Trophoblast cell (in vitro differentiated cells and primary cell): ENCODE results near the gene PELI1.
A peak's percentile ranks its signal among the peaks of the same experiment; 100 is the strongest.

ENCODE experiments used
- DNase-seq, 2 donors: peaks; one replicate each; pipeline ENCODE4 v3.0.0-alpha.2; 2016
- H2AFZ ChIP-seq: 2 replicates; pipeline ENCODE4 v1.6.1; 2013; ENCODE audit warnings: low read length, moderate library complexity, mild to moderate bottlenecking; ENCODE audit not compliant: insufficient read depth, poor library complexity
- H2AK5ac ChIP-seq: 2 replicates; pipeline ENCODE4 v1.6.1; 2013; ENCODE audit warnings: mild to moderate bottlenecking, low read length
- H2BK120ac ChIP-seq: 2 replicates; pipeline ENCODE4 v1.6.1; 2013; ENCODE audit warnings: low read length, mild to moderate bottlenecking, moderate library complexity; ENCODE audit not compliant: insufficient read depth, poor library complexity
- H2BK12ac ChIP-seq: 2 replicates; pipeline ENCODE4 v1.6.1; 2013; ENCODE audit warnings: mild to moderate bottlenecking, low read length, moderate library complexity
- H2BK5ac ChIP-seq: 2 replicates; pipeline ENCODE4 v1.6.1; 2013; ENCODE audit warnings: low read length, low read depth, moderate library complexity, mild to moderate bottlenecking; ENCODE audit not compliant: poor library complexity
- H3K14ac ChIP-seq: 2 replicates; pipeline ENCODE4 v1.6.1; 2013; ENCODE audit warnings: mild to moderate bottlenecking, low read length
- H3K18ac ChIP-seq: 2 replicates; pipeline ENCODE4 v1.6.1; 2013; ENCODE audit warnings: mild to moderate bottlenecking, low read length
- H3K23ac ChIP-seq: 2 replicates; pipeline ENCODE4 v1.6.1; 2013; ENCODE audit warnings: low read length
- H3K27ac ChIP-seq: 2 replicates; pipeline ENCODE4 v1.5.1; 2013; ENCODE audit warnings: low read depth, mild to moderate bottlenecking, inconsistent platforms, low read length, moderate library complexity
- H3K27me3 ChIP-seq: 2 replicates; pipeline ENCODE4 v1.6.1; 2013; ENCODE audit warnings: inconsistent platforms, mild to moderate bottlenecking, low read length, moderate library complexity; ENCODE audit not compliant: insufficient read depth
- H3K36me3 ChIP-seq, 2 experiments: 1 replicate in 1 of 2; 2 replicates in 1 of 2; pipeline ENCODE4 v1.6.1; 2013; ENCODE audit warnings: low read length in 2 of 2, mild to moderate bottlenecking in 2 of 2, moderate library complexity in 1 of 2; ENCODE audit not compliant: insufficient read depth in 2 of 2, control insufficient read depth in 1 of 2
- H3K4ac ChIP-seq: 2 replicates; pipeline ENCODE4 v1.6.1; 2013; ENCODE audit warnings: low read depth, mild to moderate bottlenecking, low read length, moderate library complexity
- H3K4me1 ChIP-seq, 2 experiments: 1 replicate in 1 of 2; 2 replicates in 1 of 2; pipeline ENCODE4 v1.6.1; 2013; ENCODE audit warnings: low read length in 2 of 2, mild to moderate bottlenecking in 2 of 2, moderate library complexity in 1 of 2; ENCODE audit not compliant: insufficient read depth in 2 of 2, control insufficient read depth in 1 of 2
- H3K4me2 ChIP-seq: 2 replicates; pipeline ENCODE4 v1.6.1; 2013; ENCODE audit warnings: inconsistent platforms, mild to moderate bottlenecking, low read length, moderate library complexity
- H3K4me3 ChIP-seq: 2 replicates; pipeline ENCODE4 v1.5.1; 2013; ENCODE audit warnings: mild to moderate bottlenecking, low read depth, low read length, inconsistent platforms
- H3K79me1 ChIP-seq: one replicate; pipeline ENCODE4 v1.6.1; 2013; ENCODE audit warnings: low read length
- H3K79me2 ChIP-seq: 2 replicates; pipeline ENCODE4 v1.6.1; 2013; ENCODE audit warnings: low read length, mild to moderate bottlenecking; ENCODE audit not compliant: control insufficient read depth, insufficient read depth, poor library complexity
- H3K9ac ChIP-seq: 2 replicates; pipeline ENCODE4 v1.6.1; 2013; ENCODE audit warnings: mild to moderate bottlenecking, low read length
- H3K9me3 ChIP-seq: 2 replicates; pipeline ENCODE4 v1.6.1; 2013; ENCODE audit warnings: low read depth, mild to moderate bottlenecking, control low read depth, inconsistent platforms, low read length; ENCODE audit not compliant: insufficient read depth
- H4K12ac ChIP-seq: 2 replicates; pipeline ENCODE4 v1.6.1; 2013; ENCODE audit warnings: low read depth, mild to moderate bottlenecking, low read length, moderate library complexity
- H4K8ac ChIP-seq: 2 replicates; pipeline ENCODE4 v1.6.1; 2013; ENCODE audit warnings: low read depth, mild to moderate bottlenecking, low read length, moderate library complexity
- H4K91ac ChIP-seq: one replicate; pipeline ENCODE4 v1.6.1; 2013; ENCODE audit warnings: low read depth, mild to moderate bottlenecking, low read length, moderate library complexity
- WGBS: extraction: QIAGEN DNeasy Blood & Tissue Kit; methylation state at CpG from one replicate; pipeline ENCODE4 v1.1.7; 2013; ENCODE audit warnings: missing lambda C conversion rate; ENCODE audit not compliant: insufficient read length, insufficient coverage; ENCODE audit errors: extremely low coverage; 5-methylcytosine and 5-hydroxymethylcytosine counted together

Gene PELI1

DNA sequence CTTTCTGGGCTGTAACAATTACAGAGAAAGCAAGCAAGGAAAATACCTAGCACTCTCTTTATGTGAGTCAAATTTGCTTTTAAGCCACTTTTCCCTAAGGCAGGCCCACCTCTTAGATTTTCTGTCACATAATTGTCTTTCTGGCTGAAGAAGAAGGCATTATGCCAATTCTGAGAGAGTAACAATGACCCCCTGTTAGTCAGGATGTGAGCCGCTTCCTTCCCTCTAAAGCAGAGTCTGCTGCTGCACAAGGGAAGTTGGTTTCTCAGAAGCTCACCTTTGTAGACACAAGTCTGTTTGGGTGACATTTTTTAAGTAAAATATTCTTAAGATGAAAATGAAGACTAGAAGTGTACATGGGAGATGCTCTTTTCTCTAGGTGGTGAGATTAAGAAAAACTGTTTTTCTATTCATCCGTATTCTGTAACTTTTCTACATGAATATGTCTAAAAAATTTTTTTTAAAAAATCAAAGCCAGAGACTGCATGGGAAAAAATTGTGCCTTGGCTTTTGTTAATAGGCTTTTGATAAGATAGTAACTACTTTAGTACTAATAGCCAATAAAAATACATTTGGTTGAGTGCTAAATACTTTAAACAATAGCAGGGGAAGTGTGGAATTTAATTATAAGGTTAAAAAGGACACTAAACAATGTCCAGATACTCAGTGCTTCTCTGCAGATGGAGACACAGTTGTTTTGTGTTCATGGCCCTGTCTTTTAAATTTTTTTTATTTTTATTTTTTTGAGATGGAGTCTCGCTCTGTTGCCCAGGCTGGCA lies 91.6 kb downstream of the PELI1 start:
- Histone ChIP-seq H3K27ac (no peak overlapping the region), H3K18ac (no peak overlapping the region), H4K8ac (no peak overlapping the region), H2AFZ (no peak overlapping the region), H3K4me3 (no peak overlapping the region), H3K36me3 (no peaks in the 10 kb centered on the region), H2AK5ac (no peak overlapping the region), H3K4ac (no peak overlapping the region), H3K4me1 (peaks cover 5 to 10% of the 10 kb centered on the region in 2 experiments), H3K23ac (no peak overlapping the region), H3K79me1 (peaks cover 6% of the 10 kb centered on the region), H4K12ac (no peak overlapping the region), H3K14ac (no peak overlapping the region), H3K27me3 (no peaks in the 10 kb centered on the region), H3K9ac (no peak overlapping the region), H2BK120ac (no peak overlapping the region), H2BK12ac (no peak overlapping the region), H3K9me3 (no peaks in the 10 kb centered on the region), H3K4me2 (no peak overlapping the region), H2BK5ac (no peak overlapping the region), H3K79me2 (no peaks in the 10 kb centered on the region), H4K91ac (no peak overlapping the region)
- no peak for DNase-seq
- WGBS: no CpG with 5 or more reads among the region's 3 CpGs

GRCh38 chr2:64049633-64050220 lies 94.5 kb downstream of the PELI1 start:
- Histone ChIP-seq H3K36me3 (no peaks in the 10 kb centered on the region), H3K18ac (no peak overlapping the region), H3K14ac (no peak overlapping the region), H3K79me1 (peaks cover 6% of the 10 kb centered on the region), H3K4ac (no peak overlapping the region), H3K79me2 (no peaks in the 10 kb centered on the region), H3K4me3 (no peak overlapping the region), H4K8ac (no peak overlapping the region), H3K23ac (no peak overlapping the region), H2BK12ac (no peak overlapping the region), H3K9me3 (no peaks in the 10 kb centered on the region), H3K4me1 (peaks cover 5 to 10% of the 10 kb centered on the region in 2 experiments), H2BK5ac (no peak overlapping the region), H3K27me3 (no peaks in the 10 kb centered on the region), H3K27ac (no peak overlapping the region), H3K4me2 (no peak overlapping the region), H2BK120ac (no peak overlapping the region), H4K12ac (no peak overlapping the region), H2AFZ (no peak overlapping the region), H3K9ac (no peak overlapping the region), H2AK5ac (no peak overlapping the region), H4K91ac (no peak overlapping the region)
- WGBS: no CpG with 5 or more reads among the region's 3 CpGs
- DNase-seq: peak; percentile 54 to 75

DNA sequence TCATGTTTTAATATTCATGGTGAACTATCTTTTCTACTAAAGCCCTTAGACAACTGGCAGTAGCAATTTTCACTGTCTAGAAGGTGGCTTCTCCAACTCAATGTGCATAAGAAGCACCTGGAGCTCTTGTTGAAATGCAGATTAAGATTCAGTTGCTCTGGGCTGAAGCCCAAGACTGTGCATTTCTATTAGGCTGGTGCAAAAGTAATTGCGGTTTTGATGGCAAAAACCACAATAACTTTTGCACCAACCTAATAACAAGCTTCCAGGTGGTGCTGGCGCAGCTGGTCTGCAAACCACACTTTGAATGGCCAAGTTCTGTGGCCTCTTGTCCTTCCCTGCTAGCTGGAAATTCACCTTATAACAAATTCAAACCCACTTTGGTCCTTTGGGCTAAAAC lies 98.3 kb downstream of the PELI1 start:
- no peak overlapping the region for H4K8ac ChIP-seq
- no CpG with 5 or more reads among the region's 2 CpGs for WGBS
- H3K18ac ChIP-seq: no peak overlapping the region

More for the DNA sequence above, 98.3 kb downstream of the PELI1 start:
- no peak overlapping the region for H3K14ac ChIP-seq
- no peak overlapping the region for H2AFZ ChIP-seq
- no peak overlapping the region for H4K91ac ChIP-seq
- no peak overlapping the region for H3K4me3 ChIP-seq
- no peak overlapping the region for H4K12ac ChIP-seq
- H3K27ac ChIP-seq: no peak overlapping the region
- no peak overlapping the region for H3K4ac ChIP-seq
- H2BK120ac ChIP-seq: no peak overlapping the region
- H3K79me1 ChIP-seq: no peaks in the 10 kb centered on the region
- H3K36me3 ChIP-seq: no peaks in the 10 kb centered on the region
- H3K23ac ChIP-seq: no peak overlapping the region
- H3K4me1 ChIP-seq: no peaks in the 10 kb centered on the region
- H2AK5ac ChIP-seq: no peak overlapping the region
- no peak overlapping the region for H3K4me2 ChIP-seq
- no peaks in the 10 kb centered on the region for H3K27me3 ChIP-seq
- H3K9ac ChIP-seq: no peak overlapping the region
- no peak overlapping the region for H2BK12ac ChIP-seq
- no peak for DNase-seq
- H3K79me2 ChIP-seq: no peaks in the 10 kb centered on the region
- H3K9me3 ChIP-seq: no peaks in the 10 kb centered on the region
- H2BK5ac ChIP-seq: no peak overlapping the region
